GM12878 (cell line): ENCODE data around the gene ZDHHC7. TPM values are rescaled to one million over a fixed set of nuclear protein-coding genes. Genes with fewer than 3 reads are reported as not detected.
A peak's percentile ranks its signal among the peaks of the same experiment; 100 is the strongest.
"Not testable (repeated sequence)": the region's sequence is repeated elsewhere in the genome, so short reads cannot be mapped to it uniquely, and the experiment has no call there.

Source experiments
- ATAC-seq: fragments of 200-7000 bp; cut with Tn5 transposase; 3 replicates; pipeline ENCODE4 v1.9.1; 2020; ENCODE audit warnings: mild to moderate bottlenecking, moderate library complexity
- BruUV-seq: library from RNA; stranded (reverse); fragments of 400-500 nt; replicated peaks from 2 replicates; lab custom pipeline; 2021; lab: Mats Ljungman, UMichigan
- CTCF ChIA-PET: fragments of 300-600 bp; sonication (Branson Sonifier 250); formaldehyde crosslinking; extraction: SDS; loops from one replicate; lab custom pipeline; 2021; ENCODE audit warnings: inconsistent platforms; lab: Yijun Ruan, JAX
- POLR2A ChIA-PET: fragments of 350-600 bp; formaldehyde crosslinking; extraction: SDS; loops from one replicate; lab custom pipeline; 2021; ENCODE audit warnings: inconsistent platforms; lab: Charles Lee
- RAD21 ChIA-PET: fragments of 300-600 bp; sonication (Branson Sonifier 250); formaldehyde crosslinking; loops from one replicate; lab custom pipeline; 2023; ENCODE audit warnings: antibody characterized with exemption; ENCODE audit not compliant: unreplicated experiment; lab: Charles Lee
- SMC1A ChIA-PET: fragments of 300-600 bp; sonication (Branson Sonifier 250); formaldehyde crosslinking; loops from one replicate; lab custom pipeline; 2023; ENCODE audit not compliant: unreplicated experiment, uncharacterized antibody; lab: Charles Lee
- DNase-seq: peaks from one replicate; pipeline ENCODE4 v3.0.0-alpha.2; 2011; ENCODE audit warnings: low read depth, low spot score
- FAIRE-seq: peaks from 3 replicates; lab custom pipeline; 2011; peaks lifted over from hg19 to GRCh38; lab: Jason Lieb, UNC
- H2AFZ ChIP-seq: 2 replicates; pipeline ENCODE4 v1.6.0; 2011; ENCODE audit warnings: low read depth, low read length, control low read depth; ENCODE audit not compliant: control insufficient read depth
- H3K27ac ChIP-seq: 2 replicates; pipeline ENCODE4 v1.5.1; 2011; ENCODE audit warnings: control low read depth; ENCODE audit not compliant: control insufficient read depth, insufficient read depth
- H3K27me3 ChIP-seq, 2 experiments: replicated peaks in 1 of 2; 2 replicates each; pipeline versions ENCODE4 v1.6.0 to v1.6.1; 2011; ENCODE audit warnings: low read length in 1 of 2; ENCODE audit not compliant: control insufficient read depth in 2 of 2, insufficient read depth in 2 of 2
- H3K36me3 ChIP-seq, 2 experiments: 2 replicates each; pipeline ENCODE4 v1.5.1; 2011; ENCODE audit warnings: low read length in 1 of 2; ENCODE audit not compliant: control insufficient read depth in 2 of 2, insufficient read depth in 2 of 2
- H3K4me1 ChIP-seq: 2 replicates; pipeline ENCODE4 v1.6.1; 2011; ENCODE audit warnings: mild to moderate bottlenecking, low read length, moderate library complexity, mixed read lengths; ENCODE audit not compliant: control insufficient read depth, insufficient read depth
- H3K4me2 ChIP-seq: 2 replicates; pipeline ENCODE4 v1.6.0; 2011; ENCODE audit warnings: control low read depth; ENCODE audit not compliant: control insufficient read depth, insufficient read depth
- H3K4me3 ChIP-seq: fragments of 200-600 bp; sonication (generic); 2 replicates; pipeline ENCODE4 v1.5.1; 2016
- H3K79me2 ChIP-seq: 2 replicates; pipeline ENCODE4 v1.6.0; 2011; ENCODE audit warnings: low read length; ENCODE audit not compliant: control insufficient read depth, insufficient read depth
- H3K9ac ChIP-seq: 2 replicates; pipeline ENCODE4 v1.8.0; 2011; ENCODE audit warnings: low read length, control low read depth, mixed read lengths; ENCODE audit not compliant: control insufficient read depth, insufficient read depth
- H3K9me3 ChIP-seq: replicated peaks from 3 replicates; pipeline ENCODE4 v1.5.1; 2011; ENCODE audit warnings: mild to moderate bottlenecking, low read length; ENCODE audit not compliant: control insufficient read depth, insufficient read depth
- H4K20me1 ChIP-seq: 2 replicates; pipeline ENCODE4 v1.6.0; 2011; ENCODE audit not compliant: control insufficient read depth, insufficient read depth
- ASH2L ChIP-seq: fragments of 300-600, 200-600 bp; sonication (generic); IDR thresholded peaks from 2 replicates; pipeline ENCODE4 v1.6.1; 2017; ENCODE audit warnings: low read depth, mild to moderate bottlenecking, borderline replicate concordance
- BHLHE40 ChIP-seq, 2 experiments: fragments of 450-650 bp in 1 of 2; IDR thresholded peaks; 2 replicates each; pipeline ENCODE4 v1.6.1; 2011 to 2017; ENCODE audit warnings: low read depth in 2 of 2, borderline replicate concordance in 1 of 2, improper control_type of control experiment in 1 of 2, low read length in 1 of 2, mild to moderate bottlenecking in 1 of 2
- MEF2B ChIP-seq: fragments of 450-650 bp; IDR thresholded peaks from 2 replicates; pipeline ENCODE4 v1.6.1; 2018; ENCODE audit warnings: mild to moderate bottlenecking, moderate library complexity; ENCODE audit not compliant: partially characterized antibody, poor library complexity, severe bottlenecking
- WGBS: methylation state at CpG from one replicate; pipeline ENCODE4 v1.1.6; 2016; ENCODE audit warnings: low lambda C conversion rate; ENCODE audit not compliant: insufficient replicate concordance, insufficient coverage; ENCODE audit errors: missing lambda C conversion rate; 5-methylcytosine and 5-hydroxymethylcytosine counted together
- in situ Hi-C: fragments of 300-500 bp; cut with MboI; formaldehyde crosslinking; loops from 9 replicates; pipeline ENCODE4 v1.14.3; 2018; ENCODE audit warnings: mixed read lengths
- intact Hi-C: fragments of 100-400 bp; cut with micrococcal nuclease; formaldehyde crosslinking; loops from one replicate; pipeline ENCODE4 v1.14.2; 2022; ENCODE audit not compliant: unreplicated experiment
- polyA plus RNA-seq, 11 experiments: library from polyadenylated mRNA; depleted of rRNA in 4 of 11; unstranded in 6 of 11; stranded (reverse) in 5 of 11; fragments of >200 nt; fragmentation: Nextera tagmentation in 4 of 11; fragmentation: Illumina TruSeq in 1 of 11; extraction: Ambion mirVana in 4 of 11; extraction: Trizol in 1 of 11; gene quantifications; 1 replicate in 1 of 11; 2 replicates in 10 of 11; pipeline versions ENCODE4 v1.2.1 to v1.2.3, GENCODE V29; 2011 to 2016; ENCODE audit warnings: inconsistent platforms in 2 of 11, missing spikeins in 2 of 11, low read depth in 1 of 11
- total RNA-seq, 4 experiments: library from RNA; depleted of rRNA in 3 of 4; stranded (reverse); fragments of >200 nt in 3 of 4; fragmentation: Illumina TruSeq in 1 of 4; extraction: Trizol in 1 of 4; gene quantifications; 2 replicates each; pipeline versions ENCODE4 v1.2.1 to v1.2.3, GENCODE V29; 2013 to 2021
- TF ChIP-seq, protein P1 (sequence below): fragments of 450-650 bp; IDR thresholded peaks from 2 replicates; pipeline ENCODE4 v1.6.1; 2016; ENCODE audit warnings: mild to moderate bottlenecking, moderate library complexity, borderline replicate concordance

The ZDHHC7 gene
- total and polyA plus RNA-seq, 10 of the 15 experiments (the other 5 are each of a cell fraction or from before 2014, with no cell fraction given), result 0.87 to 26.0 (median 20.0) TPM

DNA sequence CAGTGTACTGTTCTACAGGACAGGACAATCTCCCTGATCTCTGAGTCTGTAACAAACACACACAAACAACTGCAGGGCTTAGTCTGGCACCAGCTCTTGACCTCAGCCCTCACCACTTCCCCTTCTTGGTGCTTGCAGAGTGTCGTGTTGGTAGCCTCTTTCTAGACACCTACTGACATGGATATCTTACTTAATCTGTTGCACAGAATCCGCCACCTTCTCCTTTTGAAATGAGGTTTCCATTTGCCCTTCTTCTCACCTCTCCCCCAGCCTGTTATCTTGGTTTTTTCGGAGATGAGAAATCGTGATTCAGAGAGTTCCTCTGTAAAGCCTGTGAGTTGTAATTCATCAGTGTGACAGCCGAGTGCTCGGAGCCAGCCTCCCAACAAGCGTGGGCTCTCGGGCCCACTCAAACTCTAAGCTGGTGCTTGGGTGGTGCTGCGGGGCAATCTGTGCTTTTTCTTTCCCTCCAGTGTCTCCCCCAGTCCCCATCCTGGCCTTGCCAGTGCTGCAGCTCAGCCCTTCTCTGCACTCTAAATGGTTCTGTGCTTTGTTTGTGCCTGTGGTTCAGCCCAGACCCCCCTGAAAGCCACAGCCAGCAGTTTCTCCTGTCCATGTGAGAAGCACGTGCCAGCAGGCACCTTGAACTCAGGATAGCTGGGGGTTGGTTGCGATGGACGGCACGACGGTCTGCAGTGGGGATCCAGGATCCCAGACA lies 44.3 kb upstream of the ZDHHC7 start (continued):
- TF ChIP-seq, protein P1, sequence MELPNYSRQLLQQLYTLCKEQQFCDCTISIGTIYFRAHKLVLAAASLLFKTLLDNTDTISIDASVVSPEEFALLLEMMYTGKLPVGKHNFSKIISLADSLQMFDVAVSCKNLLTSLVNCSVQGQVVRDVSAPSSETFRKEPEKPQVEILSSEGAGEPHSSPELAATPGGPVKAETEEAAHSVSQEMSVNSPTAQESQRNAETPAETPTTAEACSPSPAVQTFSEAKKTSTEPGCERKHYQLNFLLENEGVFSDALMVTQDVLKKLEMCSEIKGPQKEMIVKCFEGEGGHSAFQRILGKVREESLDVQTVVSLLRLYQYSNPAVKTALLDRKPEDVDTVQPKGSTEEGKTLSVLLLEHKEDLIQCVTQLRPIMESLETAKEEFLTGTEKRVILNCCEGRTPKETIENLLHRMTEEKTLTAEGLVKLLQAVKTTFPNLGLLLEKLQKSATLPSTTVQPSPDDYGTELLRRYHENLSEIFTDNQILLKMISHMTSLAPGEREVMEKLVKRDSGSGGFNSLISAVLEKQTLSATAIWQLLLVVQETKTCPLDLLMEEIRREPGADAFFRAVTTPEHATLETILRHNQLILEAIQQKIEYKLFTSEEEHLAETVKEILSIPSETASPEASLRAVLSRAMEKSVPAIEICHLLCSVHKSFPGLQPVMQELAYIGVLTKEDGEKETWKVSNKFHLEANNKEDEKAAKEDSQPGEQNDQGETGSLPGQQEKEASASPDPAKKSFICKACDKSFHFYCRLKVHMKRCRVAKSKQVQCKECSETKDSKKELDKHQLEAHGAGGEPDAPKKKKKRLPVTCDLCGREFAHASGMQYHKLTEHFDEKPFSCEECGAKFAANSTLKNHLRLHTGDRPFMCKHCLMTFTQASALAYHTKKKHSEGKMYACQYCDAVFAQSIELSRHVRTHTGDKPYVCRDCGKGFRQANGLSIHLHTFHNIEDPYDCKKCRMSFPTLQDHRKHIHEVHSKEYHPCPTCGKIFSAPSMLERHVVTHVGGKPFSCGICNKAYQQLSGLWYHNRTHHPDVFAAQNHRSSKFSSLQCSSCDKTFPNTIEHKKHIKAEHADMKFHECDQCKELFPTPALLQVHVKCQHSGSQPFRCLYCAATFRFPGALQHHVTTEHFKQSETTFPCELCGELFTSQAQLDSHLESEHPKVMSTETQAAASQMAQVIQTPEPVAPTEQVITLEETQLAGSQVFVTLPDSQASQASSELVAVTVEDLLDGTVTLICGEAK, result no peak
- TF ChIP-seq BHLHE40 (IDR thresholded peaks at IDR 0.05; ENCODE audit: borderline replicate concordance in 1 of 2, low read depth in 2 of 2, low read length in 1 of 2) (peak; percentile 51 to 85; a peak in 3 of 4 replicates), ASH2L (no peak)

DNA sequence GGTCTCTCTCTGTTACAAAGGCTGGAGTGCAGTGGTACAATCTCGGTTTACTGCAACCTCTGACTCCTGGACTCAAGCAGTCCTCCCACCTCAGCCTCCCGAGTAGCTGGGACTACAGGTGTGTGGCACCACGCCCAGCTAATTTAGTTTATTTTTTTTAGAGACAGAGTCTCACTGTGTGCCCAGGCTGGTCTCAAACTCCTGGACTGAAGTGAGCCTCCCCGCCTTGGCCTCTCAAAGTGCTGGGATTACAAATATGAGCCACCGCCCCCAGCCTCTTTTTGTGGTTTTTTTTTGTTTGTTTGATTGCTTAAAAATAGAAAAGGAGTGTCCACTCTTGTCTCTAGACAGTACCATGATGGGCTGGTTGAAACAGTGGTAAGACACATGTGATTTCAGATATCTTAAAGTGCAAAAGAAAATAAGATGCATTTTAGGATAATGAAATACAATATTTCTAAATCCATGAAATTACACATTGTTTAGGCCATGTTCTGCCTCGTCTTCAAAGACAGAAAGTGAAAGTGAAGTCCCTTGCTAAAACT lies 43.7 kb upstream of the ZDHHC7 start:
- 47% methylated on average over 6 of the region's 6 CpGs for WGBS
- H2AFZ ChIP-seq, result peak overlapping the region; percentile 55

DNA sequence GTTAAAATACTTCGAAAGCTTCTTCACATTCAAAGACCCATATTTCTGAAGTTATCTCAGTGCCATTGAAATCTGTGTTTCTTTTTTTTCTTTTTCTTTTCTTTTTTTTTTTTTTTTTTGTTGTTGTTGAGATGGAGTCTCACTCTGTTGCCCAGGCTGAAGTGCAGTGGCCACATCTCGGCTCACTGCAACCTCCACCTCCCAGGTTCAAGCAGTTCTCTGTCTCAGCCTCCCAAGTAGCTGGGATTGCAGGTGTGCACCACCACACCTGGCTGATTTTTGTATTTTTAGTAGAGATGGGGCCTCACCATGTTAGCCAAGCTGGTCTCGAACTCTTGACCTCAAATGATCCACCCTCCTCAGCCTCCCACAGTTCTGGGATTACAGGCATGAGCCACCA lies 43.0 kb upstream of the ZDHHC7 start:
- H4K20me1 ChIP-seq, H2AFZ ChIP-seq, BruUV-seq, RAD21 ChIA-PET, H3K27ac ChIP-seq, H3K36me3 ChIP-seq, H3K27me3 ChIP-seq, ATAC-seq, in situ Hi-C loops, FAIRE-seq, DNase-seq, POLR2A ChIA-PET, H3K4me2 ChIP-seq, H3K9ac ChIP-seq, H3K9me3 ChIP-seq, H3K4me3 ChIP-seq, H3K79me2 ChIP-seq: not testable (repeated sequence)
- H3K4me1 ChIP-seq, result peaks cover 37% of the 10 kb centered on the region
- ChIA-PET CTCF (interaction anchor here (0.6 to 0.7 kb wide), 2 partner anchors 250 to 374 kb away, joined by 4 to 5 read pairs; no protein-coding TSS in a partner anchor), SMC1A (interaction anchor here (1.0 to 2.9 kb wide), 2 partner anchors 26 to 44 kb away, joined by 3 to 8 read pairs; partner anchors contain the start of gene KIAA0513)
- WGBS, result 74% methylated on average over 3 of the region's 3 CpGs
- intact Hi-C loops, result loop anchor here (2.0 kb wide), 1 partner anchor 26 kb away; no protein-coding TSS in a partner anchor

More for the DNA sequence above, 43.7 kb upstream of the ZDHHC7 start:
- ChIA-PET RAD21 (interaction anchor here (0.6 to 2.1 kb wide), 3 partner anchors 28 to 32 kb away, joined by 3 to 8 read pairs (median 5); partner anchors contain the start of gene KIAA0513), SMC1A (interaction anchor here (0.6 to 2.9 kb wide), 4 partner anchors 17 to 45 kb away, joined by 3 to 8 read pairs (median 4); partner anchors contain the start of gene KIAA0513), CTCF (interaction anchor here (0.7 to 2.0 kb wide), 4 partner anchors 10 to 250 kb away, joined by 3 to 15 read pairs (median 8); partner anchors contain the start of gene KIAA0513), POLR2A (no interaction called here)
- Histone ChIP-seq H3K27me3 (no peaks in the 10 kb centered on the region), H3K27ac (peak overlapping the region; percentile 79), H3K4me1 (peaks cover 37% of the 10 kb centered on the region), H3K79me2 (no peaks in the 10 kb centered on the region; the same call in 1 of the 2 replicates), H3K4me3 (peak overlapping the region; percentile 51; the same call in 1 of the 2 replicates), H3K9ac (peak overlapping the region; percentile 53), H3K36me3 (no peaks in the 10 kb centered on the region), H3K4me2 (peak overlapping the region; percentile 72), H4K20me1 (no peaks in the 10 kb centered on the region), H3K9me3 (no peaks in the 10 kb centered on the region)
- TF ChIP-seq MEF2B, result no peak
- BruUV-seq, result no TSS peak
- ATAC-seq (no peak), DNase-seq (no peak), FAIRE-seq (no peak)
- in situ Hi-C loops, result no loop called here
- intact Hi-C loops, result loop anchor here (2.0 kb wide), 1 partner anchor 26 kb away; no protein-coding TSS in a partner anchor
